Fibroblast of the conjunctiva (primary cell): Measurements from ENCODE around the gene PHRF1.

Experiments used
- DNase-seq: peaks from one replicate; pipeline ENCODE4 v3.0.0-alpha.2; 2010; ENCODE audit warnings: low read depth

The PHRF1 gene

DNA sequence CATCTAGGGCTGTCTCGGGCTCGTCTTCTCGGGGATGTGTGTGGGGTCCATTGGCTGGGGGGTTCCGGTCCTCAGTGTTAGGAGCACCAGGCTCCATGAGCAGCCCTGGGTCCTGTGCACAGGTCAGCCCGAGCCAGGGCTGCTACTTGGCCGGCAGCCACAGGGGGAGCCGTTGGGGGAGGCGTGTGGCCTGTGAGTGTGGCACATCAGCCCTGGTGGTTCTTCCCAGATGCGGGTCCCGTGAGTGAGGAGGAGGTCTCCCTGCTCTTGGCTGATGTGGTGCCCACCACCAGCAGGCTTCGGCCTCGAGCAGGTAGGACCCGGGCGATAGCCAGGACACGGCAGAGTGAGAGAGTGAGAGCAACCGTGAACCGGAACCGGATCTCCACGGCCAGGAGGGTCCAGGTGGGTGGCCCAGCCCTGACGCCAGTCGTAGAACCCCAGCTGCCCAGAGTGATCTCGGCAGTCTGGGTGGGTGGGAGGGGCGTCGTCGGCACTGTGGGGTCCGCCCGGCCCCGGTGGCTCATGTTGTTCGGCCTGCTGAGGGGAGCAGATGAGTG lies 21.0 kb downstream of the PHRF1 start:
- no peak for DNase-seq

DNA sequence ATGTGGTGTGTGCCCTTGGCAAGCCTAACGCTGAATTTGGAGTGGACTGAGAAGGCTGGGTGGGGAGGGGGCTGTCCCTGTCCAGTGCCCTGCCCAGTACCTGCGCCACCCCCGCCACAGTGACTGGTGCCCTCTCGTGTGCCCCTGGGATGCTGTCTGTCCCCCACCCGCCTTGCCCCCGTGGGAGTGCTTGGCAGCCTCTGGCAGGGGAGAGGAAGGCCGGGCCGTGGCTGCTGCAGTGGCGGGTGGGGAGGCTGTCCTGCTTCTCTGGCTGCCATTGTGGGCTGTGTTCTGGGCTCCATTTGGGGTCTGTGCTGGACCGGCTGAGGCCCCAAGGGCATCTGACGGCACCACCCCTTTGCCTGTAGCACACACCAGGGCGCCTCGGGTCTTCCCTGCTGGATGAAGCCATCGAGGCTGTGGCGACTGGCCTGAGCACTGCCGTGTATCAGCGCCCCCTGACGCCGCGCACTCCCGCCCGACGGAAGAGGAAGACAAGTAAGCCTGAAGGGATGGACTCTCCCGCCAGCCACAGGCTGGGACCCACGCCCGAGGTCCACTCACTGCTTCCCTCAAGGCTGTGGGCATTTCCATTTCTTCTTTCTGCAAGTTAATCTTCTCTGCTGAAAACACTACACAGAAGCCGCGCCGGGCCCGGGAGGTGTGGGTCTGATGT lies 21.9 kb downstream of the PHRF1 start:
- DNase-seq = no peak

DNA sequence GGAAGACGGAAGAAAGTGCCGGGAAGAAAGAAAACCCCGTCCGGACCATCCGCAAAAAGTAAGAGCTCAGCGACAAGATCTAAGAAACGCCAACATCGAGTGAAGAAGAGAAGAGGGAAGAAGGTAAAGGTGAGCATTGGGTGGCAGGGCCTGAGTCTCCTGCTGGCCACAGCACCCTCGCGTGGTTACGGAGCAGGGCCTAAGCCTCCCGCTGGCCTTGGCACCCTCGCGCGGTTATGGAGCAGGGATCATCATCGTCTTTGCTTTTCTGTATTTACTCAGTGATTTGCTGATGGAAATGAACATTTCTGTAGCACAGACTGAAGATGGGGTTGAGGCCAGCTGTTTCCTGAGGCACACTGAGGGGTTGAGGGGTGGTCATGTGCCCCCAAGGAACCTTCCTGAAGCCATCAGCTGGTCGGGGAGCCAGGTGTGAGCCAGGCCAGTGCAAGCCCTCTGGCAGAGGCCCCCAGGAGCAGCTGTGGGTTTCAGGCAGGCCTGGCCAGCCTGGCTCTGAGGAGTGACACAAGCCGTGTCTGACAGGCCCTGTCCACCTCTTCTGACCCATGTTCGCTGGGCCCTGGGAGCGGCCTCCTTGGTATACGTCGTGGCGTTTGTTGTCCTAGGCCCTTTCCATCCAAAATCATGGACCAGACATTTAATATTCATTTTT lies 25.4 kb downstream of the PHRF1 start:
- no peak for DNase-seq

DNA sequence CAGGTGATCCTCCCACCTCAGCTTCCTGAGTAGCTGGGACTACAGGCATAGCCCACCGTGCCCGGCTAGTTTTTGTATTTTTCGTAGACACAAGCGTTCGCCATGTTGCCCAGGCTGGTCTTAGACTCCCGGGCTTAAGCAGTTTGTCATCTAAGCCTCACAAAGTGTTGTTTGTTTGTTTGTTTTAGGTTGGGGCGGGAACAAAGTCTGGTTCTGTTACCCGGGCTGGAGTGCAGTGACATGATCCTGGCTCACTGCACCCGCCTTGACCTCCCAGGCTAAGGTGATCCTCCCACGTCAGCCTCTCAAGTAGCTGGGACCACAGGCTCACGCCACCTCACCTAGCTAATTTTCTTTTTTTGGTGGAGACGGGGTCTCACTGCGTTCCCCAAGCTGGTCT lies 26.9 kb downstream of the PHRF1 start:
- no peak for DNase-seq

DNA sequence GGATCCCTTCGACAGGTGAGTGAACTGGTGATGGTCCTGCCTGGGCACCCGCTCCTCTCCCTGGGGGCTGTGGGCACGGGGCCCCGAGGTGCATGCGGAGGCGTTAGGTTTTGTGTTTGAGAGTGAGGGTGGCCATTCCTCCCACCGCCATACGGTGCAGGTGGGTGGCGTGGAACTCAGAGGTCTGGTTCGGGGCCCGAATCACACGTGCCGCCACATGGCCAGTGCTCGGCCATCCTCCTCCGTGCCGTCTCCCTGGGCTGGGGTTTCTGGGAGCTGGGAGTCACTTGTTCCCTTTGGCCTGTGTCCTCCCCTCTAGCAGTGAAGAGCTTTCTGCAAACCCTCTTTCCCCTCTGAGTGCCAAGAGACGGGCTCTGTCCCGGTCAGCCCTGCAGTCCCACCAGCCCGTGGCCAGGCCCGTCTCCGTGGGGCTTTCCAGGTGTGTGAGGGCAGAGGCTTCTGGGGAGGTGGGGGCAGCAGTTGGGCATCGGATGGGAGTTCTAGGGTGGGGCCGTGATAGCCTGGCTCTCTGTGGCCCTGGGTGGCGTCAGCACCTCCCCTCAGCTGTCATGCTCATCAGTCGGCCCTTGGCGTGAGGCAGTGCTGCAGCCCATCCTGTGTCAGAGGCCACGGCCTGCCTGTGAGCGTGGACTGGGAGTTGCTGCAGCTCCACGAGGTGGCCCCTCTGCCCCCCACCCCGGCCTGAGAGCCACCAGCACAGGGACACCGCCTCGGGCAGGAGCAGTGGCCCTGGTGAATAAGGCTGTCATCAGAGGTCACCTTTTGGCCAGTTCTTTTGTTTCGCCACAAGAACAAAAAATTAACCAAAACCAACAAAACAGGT lies 29.2 kb downstream of the PHRF1 start:
- no peak for DNase-seq

DNA sequence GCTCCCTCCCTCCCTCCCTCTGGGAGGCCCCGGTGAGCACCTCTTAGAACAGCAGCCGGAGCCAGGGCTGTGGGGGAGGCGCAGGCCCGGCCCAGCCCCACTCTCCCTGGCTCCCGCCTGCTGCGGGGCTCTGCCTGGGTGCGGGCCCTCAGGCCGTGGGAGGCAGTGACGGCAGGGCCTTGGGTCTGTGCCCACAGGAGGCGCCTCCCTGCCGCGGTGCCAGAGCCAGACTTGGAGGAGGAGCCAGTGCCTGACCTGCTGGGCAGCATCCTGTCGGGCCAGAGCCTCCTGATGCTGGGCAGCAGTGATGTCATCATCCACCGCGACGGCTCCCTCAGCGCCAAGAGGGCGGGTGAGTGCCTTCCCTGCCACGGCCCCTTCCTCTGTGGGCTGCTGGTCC lies 30.0 kb downstream of the PHRF1 start:
- DNase-seq = peak; percentile 45

DNA sequence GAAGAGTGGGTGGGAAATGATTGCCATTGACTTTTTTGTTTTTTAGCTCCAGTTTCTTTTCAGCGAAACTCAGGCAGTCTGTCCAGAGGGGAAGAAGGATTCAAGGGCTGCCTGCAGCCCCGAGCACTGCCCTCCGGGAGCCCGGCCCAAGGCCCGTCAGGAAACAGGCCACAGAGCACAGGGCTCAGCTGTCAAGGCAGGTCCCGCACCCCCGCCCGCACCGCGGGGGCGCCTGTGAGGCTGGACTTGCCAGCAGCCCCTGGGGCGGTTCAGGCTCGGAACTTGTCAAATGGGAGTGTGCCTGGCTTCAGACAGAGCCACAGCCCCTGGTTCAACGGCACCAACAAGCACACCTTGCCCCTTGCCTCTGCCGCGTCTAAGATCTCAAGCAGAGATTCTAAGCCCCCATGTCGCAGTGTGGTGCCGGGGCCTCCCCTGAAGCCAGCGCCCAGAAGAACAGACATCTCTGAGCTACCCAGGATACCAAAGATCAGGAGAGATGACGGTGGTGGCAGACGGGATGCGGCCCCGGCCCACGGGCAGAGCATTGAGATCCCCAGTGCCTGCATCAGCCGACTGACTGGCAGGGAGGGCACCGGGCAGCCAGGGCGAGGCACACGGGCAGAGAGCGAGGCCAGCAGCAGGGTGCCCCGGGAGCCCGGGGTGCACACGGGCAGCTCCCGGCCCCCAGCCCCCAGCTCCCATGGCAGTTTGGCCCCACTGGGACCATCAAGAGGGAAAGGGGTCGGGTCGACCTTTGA lies 30.9 kb downstream of the PHRF1 start:
- no peak for DNase-seq

DNA sequence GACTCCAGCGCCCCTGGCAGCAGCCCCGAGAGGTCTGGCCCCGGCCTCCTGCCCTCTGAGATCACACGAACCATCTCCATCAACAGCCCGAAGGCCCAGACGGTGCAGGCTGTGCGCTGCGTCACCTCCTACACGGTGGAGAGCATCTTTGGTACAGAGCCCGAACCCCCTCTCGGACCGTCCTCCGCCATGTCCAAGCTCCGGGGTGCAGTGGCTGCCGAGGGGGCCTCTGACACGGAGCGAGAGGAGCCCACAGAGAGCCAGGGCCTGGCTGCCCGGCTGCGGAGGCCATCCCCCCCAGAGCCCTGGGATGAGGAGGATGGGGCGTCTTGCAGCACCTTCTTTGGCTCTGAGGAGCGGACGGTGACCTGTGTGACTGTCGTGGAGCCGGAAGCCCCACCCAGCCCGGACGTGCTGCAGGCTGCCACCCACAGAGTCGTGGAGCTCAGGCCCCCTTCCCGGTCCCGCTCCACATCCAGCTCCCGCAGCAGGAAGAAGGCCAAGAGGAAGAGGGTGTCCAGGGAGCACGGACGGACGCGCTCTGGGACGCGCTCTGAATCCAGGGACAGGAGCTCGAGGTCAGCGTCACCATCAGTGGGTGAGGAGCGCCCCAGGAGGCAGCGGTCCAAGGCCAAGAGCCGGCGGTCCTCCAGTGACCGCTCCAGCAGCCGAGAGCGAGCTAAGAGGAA lies 31.8 kb downstream of the PHRF1 start:
- no peak for DNase-seq

DNA sequence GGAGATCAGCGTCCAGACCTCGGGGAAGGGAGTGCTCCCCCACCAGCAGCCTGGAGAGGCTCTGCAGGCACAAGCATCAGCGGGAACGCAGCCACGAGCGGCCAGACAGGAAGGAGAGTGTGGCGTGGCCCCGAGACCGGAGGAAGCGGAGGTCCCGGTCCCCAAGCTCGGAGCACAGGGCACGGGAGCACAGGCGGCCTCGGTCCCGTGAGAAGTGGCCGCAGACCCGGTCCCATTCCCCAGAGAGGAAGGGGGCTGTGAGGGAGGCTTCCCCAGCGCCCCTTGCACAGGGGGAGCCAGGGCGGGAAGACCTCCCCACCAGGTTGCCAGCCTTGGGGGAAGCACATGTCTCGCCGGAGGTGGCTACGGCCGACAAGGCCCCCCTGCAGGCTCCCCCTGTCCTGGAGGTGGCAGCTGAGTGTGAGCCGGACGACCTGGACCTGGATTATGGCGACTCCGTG lies 32.6 kb downstream of the PHRF1 start:
- DNase-seq = no peak

DNA sequence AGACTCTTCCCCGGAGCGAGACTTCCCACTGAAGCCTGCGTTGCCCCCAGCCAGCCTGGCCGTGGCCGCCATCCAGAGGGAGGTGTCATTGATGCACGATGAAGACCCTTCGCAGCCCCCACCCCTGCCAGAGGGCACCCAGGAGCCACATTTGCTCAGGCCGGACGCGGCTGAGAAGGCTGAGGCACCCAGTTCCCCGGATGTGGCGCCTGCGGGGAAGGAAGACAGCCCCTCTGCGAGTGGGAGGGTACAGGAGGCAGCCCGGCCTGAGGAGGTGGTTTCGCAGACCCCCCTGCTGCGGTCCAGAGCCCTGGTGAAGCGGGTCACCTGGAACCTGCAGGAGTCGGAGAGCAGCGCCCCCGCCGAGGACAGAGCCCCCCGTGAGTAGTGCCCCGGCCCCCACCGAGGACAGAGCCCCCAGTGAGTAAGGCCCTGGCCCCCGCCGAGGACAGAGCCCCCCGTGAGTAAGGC lies 33.1 kb downstream of the PHRF1 start:
- no peak for DNase-seq

DNA sequence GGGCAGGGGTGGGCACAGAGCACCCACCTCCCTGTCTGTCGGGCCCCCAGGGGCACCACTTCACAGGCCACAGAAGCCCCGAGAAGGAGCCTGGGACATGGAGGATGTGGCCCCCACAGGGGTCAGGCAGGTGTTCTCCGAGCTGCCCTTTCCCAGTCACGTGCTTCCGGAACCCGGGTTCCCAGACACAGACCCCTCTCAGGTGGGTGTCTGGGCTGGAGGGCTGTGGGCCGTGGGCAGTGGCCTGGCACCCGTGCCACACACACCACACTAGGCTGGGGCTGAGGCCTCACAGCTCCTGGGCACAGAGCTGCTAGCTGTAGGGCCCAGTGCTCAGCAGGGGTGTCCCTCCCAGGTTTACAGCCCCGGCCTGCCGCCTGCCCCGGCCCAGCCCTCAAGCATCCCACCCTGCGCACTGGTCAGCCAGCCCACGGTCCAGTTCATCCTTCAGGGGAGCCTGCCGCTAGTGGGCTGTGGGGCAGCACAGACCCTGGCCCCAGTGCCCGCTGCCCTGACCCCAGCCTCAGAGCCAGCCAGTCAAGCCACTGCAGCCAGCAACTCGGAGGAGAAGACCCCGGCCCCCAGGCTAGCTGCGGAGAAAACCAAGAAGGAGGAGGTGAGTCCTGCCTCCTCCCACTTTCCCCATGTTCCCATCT lies 34.0 kb downstream of the PHRF1 start:
- no peak for DNase-seq

DNA sequence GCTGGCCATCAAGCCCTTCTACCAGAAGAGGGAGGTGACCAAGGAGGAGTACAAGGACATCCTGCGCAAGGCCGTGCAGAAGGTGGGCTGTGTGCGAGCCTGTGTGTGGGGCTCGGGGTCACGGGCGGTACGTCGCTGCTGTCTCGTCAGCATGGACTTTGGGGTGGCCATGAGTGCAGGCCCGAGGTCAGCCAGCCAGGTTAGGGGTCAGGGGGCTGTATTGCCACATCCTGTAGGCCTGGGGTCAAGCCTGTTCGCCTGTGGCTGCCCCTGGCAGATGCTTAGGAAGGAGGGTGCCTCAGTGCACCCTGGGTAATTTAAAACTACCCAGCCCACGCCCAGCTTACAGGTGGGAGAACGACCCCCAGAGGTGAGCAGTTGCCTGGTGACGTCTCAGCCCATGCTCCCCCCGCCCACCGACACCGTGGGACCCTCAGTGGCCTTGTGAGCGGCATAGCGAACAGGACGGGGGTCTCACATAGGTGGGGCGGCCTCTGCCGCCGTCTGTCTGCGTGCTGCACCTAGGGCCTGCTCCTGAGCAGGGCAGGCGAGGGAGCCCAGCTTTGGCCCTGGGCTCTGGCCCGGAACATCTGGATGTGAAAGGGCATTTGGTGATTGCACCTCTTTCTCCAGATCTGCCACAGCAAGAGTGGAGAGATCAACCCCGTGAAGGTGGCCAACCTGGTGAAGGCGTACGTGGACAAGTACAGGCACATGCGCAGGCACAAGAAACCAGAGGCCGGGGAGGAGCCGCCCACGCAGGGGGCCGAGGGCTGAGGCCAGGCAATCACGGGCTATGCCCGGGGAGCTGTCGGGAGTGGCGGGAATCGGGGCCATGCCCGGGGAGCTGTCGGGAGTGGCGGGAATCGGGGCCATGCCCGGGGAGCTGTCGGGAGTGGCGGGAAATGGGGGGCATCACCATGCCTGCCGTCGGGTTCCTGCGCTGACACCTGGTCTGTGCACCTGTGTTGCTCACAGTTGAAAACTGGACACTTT lies 35.0 kb downstream of the PHRF1 start:
- DNase-seq = no peak

DNA sequence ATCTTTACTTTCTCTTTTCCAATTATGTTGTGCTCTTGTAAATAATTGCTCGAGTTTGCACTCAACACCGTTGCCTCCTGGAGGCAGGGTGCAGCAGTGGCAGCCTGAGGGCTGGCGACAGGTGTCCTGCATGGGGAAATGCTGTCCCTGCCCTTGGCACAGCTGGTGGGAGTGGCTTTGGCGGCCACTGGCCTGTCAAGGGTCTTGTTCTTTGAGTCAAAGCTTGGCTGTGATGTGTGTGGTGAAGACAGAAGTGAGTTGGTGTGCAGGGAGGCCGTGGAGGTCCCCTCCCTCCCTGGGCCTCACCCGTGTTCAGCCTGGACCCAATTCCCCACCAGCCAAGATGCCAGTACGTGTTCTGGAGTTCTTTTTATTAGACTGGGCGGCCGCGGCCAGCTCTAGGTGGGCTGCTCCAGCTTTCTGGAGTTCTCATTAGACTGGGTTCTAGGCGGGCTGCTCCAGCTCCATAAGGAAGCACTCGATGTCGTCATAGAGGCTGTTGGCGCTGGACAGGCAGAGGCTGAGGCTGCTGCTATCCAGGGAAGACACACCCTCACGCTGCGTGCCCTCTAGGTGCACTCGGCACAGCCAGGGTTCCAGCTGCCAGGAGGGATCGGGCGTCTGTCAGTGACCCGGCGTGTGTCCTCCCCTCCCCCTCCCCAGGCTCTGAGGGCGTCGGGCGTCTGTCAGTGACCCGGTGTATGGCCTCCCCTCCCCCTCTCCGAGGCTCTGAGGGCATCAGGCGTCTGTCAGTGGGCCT lies 36.1 kb downstream of the PHRF1 start:
- DNase-seq = no peak

DNA sequence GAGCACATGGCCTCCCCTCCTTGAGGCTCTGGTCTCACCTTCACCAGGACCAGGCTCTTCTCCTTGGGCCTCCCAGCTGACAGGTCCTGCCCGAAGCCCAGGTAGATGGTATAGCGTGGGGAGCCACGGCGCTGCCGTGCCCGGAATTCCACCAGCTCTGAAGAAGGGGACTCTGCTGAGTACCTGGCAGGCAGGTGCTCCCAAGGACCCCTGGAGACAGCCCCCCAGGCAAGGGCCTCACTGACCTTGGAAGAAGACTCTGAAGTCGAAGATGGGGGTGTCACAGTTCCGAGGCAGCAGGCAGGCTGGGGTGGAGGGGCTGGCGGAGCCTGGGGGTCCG lies 36.7 kb downstream of the PHRF1 start:
- no peak for DNase-seq

DNA sequence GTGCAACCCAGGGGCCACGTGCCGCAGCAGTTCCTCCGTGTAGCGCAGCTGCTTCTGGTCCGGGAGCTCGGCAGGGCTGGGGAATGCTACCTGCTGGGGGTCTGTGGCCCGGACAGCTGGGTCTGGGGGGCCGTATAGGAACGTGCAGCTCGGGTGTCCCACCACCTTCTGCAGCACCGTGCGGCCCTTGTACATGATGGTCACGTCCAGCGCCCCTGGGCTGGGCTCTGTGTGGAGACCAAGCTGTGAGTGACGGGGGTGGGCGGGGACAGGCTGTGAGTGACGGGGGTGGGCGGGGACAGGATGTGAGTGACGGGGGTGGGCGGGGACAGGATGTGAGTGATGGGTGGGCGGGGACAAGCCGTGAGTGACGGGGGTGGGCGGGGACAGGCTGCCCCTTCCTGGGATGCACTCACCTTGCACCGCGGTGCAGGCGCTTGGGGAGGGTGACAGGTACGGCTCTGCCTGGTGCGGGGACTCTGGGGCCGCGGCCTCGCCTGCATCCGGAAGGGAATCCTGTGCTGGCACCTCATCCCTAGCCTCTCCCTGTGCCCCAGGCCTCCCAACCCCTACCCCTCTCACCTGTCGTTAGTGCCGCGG lies 37.2 kb downstream of the PHRF1 start:
- DNase-seq = no peak

DNA sequence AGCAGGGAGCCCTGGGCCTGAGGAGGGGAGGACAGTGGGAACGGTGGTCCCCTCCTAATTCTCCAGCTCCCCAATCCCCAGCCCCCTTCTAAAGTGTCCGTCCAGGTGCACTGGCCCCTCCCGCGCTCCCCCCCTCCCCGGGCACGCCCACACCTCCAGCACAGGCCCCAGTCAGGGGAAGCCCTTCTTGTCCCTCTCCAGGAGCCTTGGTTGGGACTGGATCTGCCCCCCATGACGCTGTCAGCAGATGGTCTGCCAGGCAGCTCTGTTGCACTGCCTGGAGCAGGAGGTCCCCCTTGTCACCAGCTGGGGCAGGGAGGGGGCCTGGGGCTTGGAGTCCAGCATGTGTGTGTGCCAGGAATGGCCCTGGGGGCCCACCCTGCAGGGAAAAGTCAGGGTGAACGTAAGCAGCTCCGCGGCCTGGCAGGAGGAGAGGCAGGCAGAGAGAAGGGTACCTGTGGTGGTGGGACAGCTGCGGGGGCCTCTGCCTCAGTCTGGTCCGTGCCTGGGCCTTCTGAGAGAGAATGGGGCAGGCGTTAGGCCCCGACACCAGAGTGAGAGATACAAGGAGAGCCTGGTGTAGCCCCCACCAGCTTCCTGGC lies 37.9 kb downstream of the PHRF1 start:
- DNase-seq = no peak

DNA sequence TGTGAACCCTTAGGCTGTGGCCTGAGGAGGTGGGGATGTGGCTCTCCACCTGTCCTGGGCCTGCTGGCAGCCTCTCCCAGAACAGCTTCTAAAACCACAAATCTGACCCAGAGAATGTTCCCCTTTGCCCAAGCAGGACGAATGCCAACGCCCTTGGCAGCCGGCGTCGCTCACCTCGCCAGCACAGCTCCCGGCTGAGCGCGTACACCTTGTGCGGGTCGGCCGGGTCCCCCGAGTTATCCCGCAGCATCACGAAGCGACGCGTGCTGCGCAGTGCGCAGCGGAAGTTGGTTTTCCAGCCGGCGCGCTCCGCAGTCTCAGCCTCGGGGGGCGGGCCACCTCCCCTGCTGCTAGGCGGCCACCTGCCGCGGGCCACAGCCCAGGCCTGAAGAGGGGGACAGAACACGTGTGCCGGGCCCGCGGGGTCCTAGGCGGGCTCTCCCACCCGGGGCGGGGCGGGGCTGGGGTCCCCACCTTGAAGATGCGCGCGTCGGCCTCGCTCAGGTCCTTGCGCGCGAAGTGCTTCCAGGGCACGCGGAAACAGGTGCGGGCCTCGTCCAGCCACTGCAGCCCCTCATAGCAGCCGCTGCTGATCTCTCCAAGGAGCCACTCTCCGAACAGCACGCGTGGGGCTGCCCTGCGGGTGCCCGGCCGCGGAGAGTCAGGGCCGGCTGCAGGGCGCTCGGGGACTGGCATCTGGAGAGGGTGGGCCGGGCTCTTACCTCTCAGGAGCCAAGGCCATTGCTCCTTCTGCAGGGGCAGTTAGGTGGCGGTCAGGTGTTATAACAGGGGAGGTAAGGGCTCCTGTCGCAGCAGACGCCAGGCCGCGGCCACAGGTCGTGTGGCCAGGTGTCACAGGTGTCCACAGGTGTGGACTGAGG lies 38.6 kb downstream of the PHRF1 start:
- DNase-seq = no peak
